CD4-positive, alpha-beta T cell treated with Interleukin-15 for 4 hours (primary cell): ENCODE results near the gene GATA5.

Experiments
- DNase-seq: peaks from one replicate; pipeline ENCODE4 v3.0.0-alpha.2; 2020; ENCODE audit warnings: low spot score

The GATA5 gene

GRCh38 chr20:62475772-62476055 lies at the start of gene GATA5:
TSS of gene GATA5 (minus strand) at chr20:62475995. CDS start at chr20:62475521, 474 bp downstream.
- no peak for DNase-seq

GRCh38 chr20:62525014-62525413 lies 49.2 kb upstream of the GATA5 start:
- DNase-seq = no peak

- no peak for DNase-seq
Observed at GRCh38 chr20:62524505-62524911, 48.7 kb upstream of the GATA5 start.

- peak; percentile 25 for DNase-seq
Observed at GRCh38 chr20:62523473-62524203, 47.8 kb upstream of the GATA5 start.

GRCh38 chr20:62522748-62523396 lies 47.1 kb upstream of the GATA5 start:
- no peak for DNase-seq

- no peak for DNase-seq
Observed at GRCh38 chr20:62519826-62520225, 44.0 kb upstream of the GATA5 start.

- DNase-seq = no peak
Observed at GRCh38 chr20:62518911-62519310, 43.1 kb upstream of the GATA5 start.

- DNase-seq = no peak
Observed at GRCh38 chr20:62517901-62518610, 42.3 kb upstream of the GATA5 start.

- DNase-seq = no peak
Observed at GRCh38 chr20:62517168-62517567, 41.4 kb upstream of the GATA5 start.

- DNase-seq = no peak
Observed at GRCh38 chr20:62516338-62516737, 40.5 kb upstream of the GATA5 start.

GRCh38 chr20:62515826-62516225 lies 40.0 kb upstream of the GATA5 start:
- DNase-seq = no peak

GRCh38 chr20:62515280-62515679 lies 39.5 kb upstream of the GATA5 start:
- DNase-seq = no peak

- DNase-seq = no peak
Observed at GRCh38 chr20:62513991-62514390, 38.2 kb upstream of the GATA5 start.

- DNase-seq = no peak
Observed at GRCh38 chr20:62511915-62512610, 36.3 kb upstream of the GATA5 start.

- no peak for DNase-seq
Observed at GRCh38 chr20:62511300-62511914, 35.6 kb upstream of the GATA5 start.

GRCh38 chr20:62508641-62509051 lies 32.9 kb upstream of the GATA5 start:
- DNase-seq = no peak

GRCh38 chr20:62507991-62508640 lies 32.3 kb upstream of the GATA5 start:
- DNase-seq = no peak

- no peak for DNase-seq
Observed at GRCh38 chr20:62507323-62507722, 31.5 kb upstream of the GATA5 start.

GRCh38 chr20:62506791-62507190 lies 31.0 kb upstream of the GATA5 start:
- no peak for DNase-seq

- DNase-seq = no peak
Observed at GRCh38 chr20:62506087-62506486, 30.3 kb upstream of the GATA5 start.

GRCh38 chr20:62505337-62506045 lies 29.7 kb upstream of the GATA5 start:
- DNase-seq = no peak
